CD4-positive, CD25-positive, alpha-beta regulatory T cell (primary cell): ENCODE data around the gene MMP25. TPM values are rescaled to one million over a fixed set of nuclear protein-coding genes. Genes with fewer than 3 reads are reported as not detected.

Experiments used
- ATAC-seq, 2 donors: fragments of 150-1000 bp; cut with Tn5 transposase; one replicate each; pipeline ENCODE4 v1.10.0; 2021; ENCODE audit warnings: low read depth in 2 of 2, moderate number of reproducible peaks in 2 of 2, moderate library complexity in 1 of 2
- DNase-seq, 3 donors: peaks; one replicate each; pipeline versions ENCODE4 v3.0.0 to v3.0.0-alpha.2; 2012 to 2022; ENCODE audit warnings: mixed read lengths in 1 of 3
- H3K27ac ChIP-seq: one replicate; pipeline ENCODE4 v1.7.0; 2013; ENCODE audit warnings: mild to moderate bottlenecking, low read length; ENCODE audit not compliant: insufficient read depth, poor library complexity, severe bottlenecking
- H3K27me3 ChIP-seq: one replicate; pipeline ENCODE4 v1.7.0; 2013; ENCODE audit warnings: low read length; ENCODE audit not compliant: control insufficient read depth, insufficient read depth
- H3K36me3 ChIP-seq: one replicate; pipeline ENCODE4 v1.7.0; 2013; ENCODE audit warnings: mild to moderate bottlenecking, low read length, moderate library complexity; ENCODE audit not compliant: control insufficient read depth, insufficient read depth
- H3K4me1 ChIP-seq: 2 replicates; pipeline ENCODE4 v1.7.0; 2013; ENCODE audit warnings: mild to moderate bottlenecking, low read length; ENCODE audit not compliant: insufficient read depth, control insufficient read depth, poor library complexity, severe bottlenecking
- H3K4me3 ChIP-seq: one replicate; pipeline ENCODE4 v1.7.0; 2013; ENCODE audit warnings: low read depth, mild to moderate bottlenecking, low read length, moderate library complexity
- H3K9me3 ChIP-seq, 2 experiments: 1 replicate in 1 of 2; 2 replicates in 1 of 2; pipeline ENCODE4 v1.7.0; 2013; ENCODE audit warnings: low read length in 2 of 2, mild to moderate bottlenecking in 1 of 2, moderate library complexity in 1 of 2; ENCODE audit not compliant: control insufficient read depth in 2 of 2
- H3K27ac Mint-ChIP-seq, 3 donors: one replicate each; pipeline ENCODE4 v1.8.0; 2020 to 2022; ENCODE audit warnings: mild to moderate bottlenecking in 3 of 3, mixed read lengths in 3 of 3, moderate library complexity in 2 of 3
- H3K27me3 Mint-ChIP-seq: one replicate; pipeline ENCODE4 v1.8.0; 2022; ENCODE audit warnings: mild to moderate bottlenecking, mixed read lengths
- H3K36me3 Mint-ChIP-seq: one replicate; pipeline ENCODE4 v1.8.0; 2020; ENCODE audit warnings: mixed read lengths
- H3K4me1 Mint-ChIP-seq, 4 donors: one replicate each; pipeline ENCODE4 v1.8.0; 2020 to 2022; ENCODE audit warnings: mixed read lengths in 4 of 4, mild to moderate bottlenecking in 1 of 4
- H3K4me3 Mint-ChIP-seq, 4 donors: one replicate each; pipeline ENCODE4 v1.8.0; 2020 to 2022; ENCODE audit warnings: mild to moderate bottlenecking in 4 of 4, mixed read lengths in 4 of 4, moderate library complexity in 3 of 4
- H3K9me3 Mint-ChIP-seq, 7 donors: one replicate each; pipeline ENCODE4 v1.8.0; 2020 to 2022; ENCODE audit warnings: mixed read lengths in 7 of 7, mild to moderate bottlenecking in 3 of 7, moderate library complexity in 2 of 7
- polyA plus RNA-seq, 4 donors: library from polyadenylated mRNA; unstranded; fragments of 300-500 nt; fragmentation: Illumina TruSeq; gene quantifications; one replicate each; pipeline ENCODE4 v1.2.3, GENCODE V29; 2021
- total RNA-seq: library from RNA; stranded (reverse); gene quantifications from one replicate; pipeline ENCODE4 v1.2.3, GENCODE V29; 2022

Gene MMP25, protein sequence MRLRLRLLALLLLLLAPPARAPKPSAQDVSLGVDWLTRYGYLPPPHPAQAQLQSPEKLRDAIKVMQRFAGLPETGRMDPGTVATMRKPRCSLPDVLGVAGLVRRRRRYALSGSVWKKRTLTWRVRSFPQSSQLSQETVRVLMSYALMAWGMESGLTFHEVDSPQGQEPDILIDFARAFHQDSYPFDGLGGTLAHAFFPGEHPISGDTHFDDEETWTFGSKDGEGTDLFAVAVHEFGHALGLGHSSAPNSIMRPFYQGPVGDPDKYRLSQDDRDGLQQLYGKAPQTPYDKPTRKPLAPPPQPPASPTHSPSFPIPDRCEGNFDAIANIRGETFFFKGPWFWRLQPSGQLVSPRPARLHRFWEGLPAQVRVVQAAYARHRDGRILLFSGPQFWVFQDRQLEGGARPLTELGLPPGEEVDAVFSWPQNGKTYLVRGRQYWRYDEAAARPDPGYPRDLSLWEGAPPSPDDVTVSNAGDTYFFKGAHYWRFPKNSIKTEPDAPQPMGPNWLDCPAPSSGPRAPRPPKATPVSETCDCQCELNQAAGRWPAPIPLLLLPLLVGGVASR
- 1.6 TPM for total RNA-seq
- polyA plus RNA-seq, result 1 to 10 TPM in 1 of 4 donors, under 1 TPM in 2, not detected in 1; 0.16 to 1.0 (median 0.29) TPM

DNA sequence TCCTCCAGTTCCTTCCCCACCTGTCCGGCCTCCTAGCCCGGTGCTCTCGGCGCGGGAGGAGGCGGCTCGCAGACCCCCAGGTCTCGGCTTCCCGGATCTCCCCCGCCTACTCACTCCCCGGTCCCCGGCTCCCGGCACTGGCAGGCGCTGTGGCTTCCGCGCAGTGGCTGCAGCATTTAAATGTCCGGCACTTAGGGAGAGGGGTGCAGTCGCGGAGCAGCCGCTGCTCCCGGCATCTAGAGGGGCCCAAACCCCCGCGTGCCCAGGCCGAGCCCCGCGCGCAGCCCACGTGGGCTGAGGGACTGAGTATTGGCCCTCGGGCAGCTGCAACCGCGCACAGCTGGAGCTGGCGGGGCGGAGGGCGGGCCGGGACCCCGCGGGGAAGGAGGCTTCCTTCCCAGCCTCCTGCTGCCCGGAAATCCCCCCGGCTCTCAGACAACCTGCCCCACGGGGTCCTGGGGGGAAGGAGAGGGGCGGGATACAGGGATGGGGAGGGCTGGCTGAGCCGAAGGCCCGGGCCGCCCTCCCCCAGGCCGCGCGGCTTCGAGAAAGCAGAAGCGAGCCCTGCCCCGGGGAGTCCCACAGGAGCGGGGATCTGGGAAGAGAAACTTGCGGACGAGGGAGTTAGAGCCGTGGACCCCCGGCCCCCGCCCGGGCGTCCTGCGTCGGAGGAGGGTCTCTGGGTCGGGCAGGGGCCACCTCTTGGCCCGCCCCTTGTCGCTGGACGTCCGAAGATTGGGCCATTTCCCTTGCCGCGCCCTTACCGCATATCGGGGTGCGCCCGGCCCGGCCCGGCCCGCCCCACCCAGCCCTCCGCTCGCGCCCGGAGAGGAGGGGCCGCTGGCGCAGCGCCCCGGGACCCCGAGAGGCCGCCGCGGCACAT, at the start of gene MMP25:
TSS of gene MMP25 (plus strand) at position 804 of the 883 bp plus-strand sequence. CDS start 357 bp downstream, outside the sequence.
- DNase-seq, result no peak

DNA sequence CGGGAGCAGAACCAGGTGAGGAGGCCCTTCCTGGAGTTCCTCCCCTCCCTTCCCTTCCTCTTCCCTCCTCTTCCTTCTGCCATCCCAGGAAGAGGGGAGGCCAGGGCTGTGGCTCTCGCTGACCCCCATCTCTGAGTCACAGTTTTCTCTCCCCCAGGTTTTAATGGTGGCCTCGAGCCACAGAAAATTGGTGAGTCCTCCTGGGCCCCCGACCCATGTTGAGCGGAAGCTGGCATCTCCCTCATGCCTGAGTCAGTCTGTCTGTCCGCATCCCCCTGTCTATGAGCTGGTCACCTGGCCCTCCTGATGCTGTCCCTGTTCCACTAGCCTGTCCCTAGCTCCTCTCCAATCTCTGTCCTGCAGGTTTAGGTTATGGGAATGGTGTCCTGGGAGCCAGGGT, 46.4 kb upstream of the MMP25 start:
- Histone ChIP-seq H3K27me3 (no peaks in the 10 kb centered on the region), H3K36me3 (no peaks in the 10 kb centered on the region), H3K9me3 (no peaks in the 10 kb centered on the region), H3K4me1 (peaks cover 6% of the 10 kb centered on the region), H3K27ac (no peak overlapping the region), H3K4me3 (no peak overlapping the region)
- Mint-ChIP-seq H3K27me3 (peaks cover 13% of the 10 kb centered on the region), H3K36me3 (no peaks in the 10 kb centered on the region), H3K27ac (no peak overlapping the region), H3K4me3 (no peak overlapping the region), H3K9me3 (no peaks in the 10 kb centered on the region), H3K4me1 (peaks cover 2 to 9% (median 5%) of the 10 kb centered on the region in 4 donors)
- DNase-seq (no peak), ATAC-seq (no peak)

More for the DNA sequence above, at the start of gene MMP25:
- Mint-ChIP-seq H3K9me3 (peaks cover 0 to 2% (median 0%) of the 10 kb centered on the region in 7 donors), H3K27ac (peak within 1 kb of the TSS in 2 of 3 donors; percentile 76 to 80), H3K27me3 (peaks cover 50% of the 10 kb centered on the region), H3K36me3 (no peaks in the 10 kb centered on the region), H3K4me3 (peak within 1 kb of the TSS; percentile 76 to 88 (median 79)), H3K4me1 (peaks cover 0 to 27% (median 12%) of the 10 kb centered on the region in 4 donors)
- no peak within 1 kb of the TSS for H3K27ac ChIP-seq
- peaks cover 26% of the 10 kb centered on the region for H3K4me1 ChIP-seq
- ATAC-seq, result peak; percentile 22 to 34
- H3K4me3 ChIP-seq, result peak within 1 kb of the TSS; percentile 31
- H3K9me3 ChIP-seq, result no peaks in the 10 kb centered on the region
- H3K36me3 ChIP-seq, result no peaks in the 10 kb centered on the region
- H3K27me3 ChIP-seq, result peaks cover 14% of the 10 kb centered on the region

DNA sequence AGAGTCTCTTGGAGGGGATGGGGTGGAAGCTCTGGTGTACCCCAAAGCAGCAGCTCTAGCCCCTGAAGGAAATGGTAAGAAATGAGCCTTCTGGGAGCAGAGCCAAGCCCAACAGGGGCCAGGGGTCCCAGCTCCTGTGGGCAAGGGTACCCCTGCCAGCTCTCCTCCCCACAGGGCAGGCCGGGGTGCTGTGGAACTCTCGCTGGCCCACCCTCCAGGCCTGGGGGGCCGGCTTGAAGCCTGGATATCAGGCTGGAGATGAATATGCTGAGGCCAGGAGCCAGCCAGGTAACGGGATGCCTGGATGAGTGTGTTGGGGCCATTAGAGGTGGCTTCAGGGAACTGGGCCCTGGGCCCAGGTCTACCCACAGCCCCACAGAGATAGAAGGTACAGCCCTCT, 45.8 kb upstream of the MMP25 start:
- Histone ChIP-seq H3K36me3 (no peaks in the 10 kb centered on the region), H3K4me3 (no peak overlapping the region), H3K27ac (no peak overlapping the region), H3K4me1 (peaks cover 9% of the 10 kb centered on the region), H3K27me3 (no peaks in the 10 kb centered on the region), H3K9me3 (no peaks in the 10 kb centered on the region)
- DNase-seq (no peak), ATAC-seq (no peak)
- Mint-ChIP-seq H3K9me3 (no peaks in the 10 kb centered on the region), H3K36me3 (no peaks in the 10 kb centered on the region), H3K27ac (no peak overlapping the region), H3K4me1 (peaks cover 3 to 9% (median 6%) of the 10 kb centered on the region in 4 donors), H3K27me3 (peaks cover 13% of the 10 kb centered on the region), H3K4me3 (peak overlapping the region in 1 of 4 donors; percentile 15)

DNA sequence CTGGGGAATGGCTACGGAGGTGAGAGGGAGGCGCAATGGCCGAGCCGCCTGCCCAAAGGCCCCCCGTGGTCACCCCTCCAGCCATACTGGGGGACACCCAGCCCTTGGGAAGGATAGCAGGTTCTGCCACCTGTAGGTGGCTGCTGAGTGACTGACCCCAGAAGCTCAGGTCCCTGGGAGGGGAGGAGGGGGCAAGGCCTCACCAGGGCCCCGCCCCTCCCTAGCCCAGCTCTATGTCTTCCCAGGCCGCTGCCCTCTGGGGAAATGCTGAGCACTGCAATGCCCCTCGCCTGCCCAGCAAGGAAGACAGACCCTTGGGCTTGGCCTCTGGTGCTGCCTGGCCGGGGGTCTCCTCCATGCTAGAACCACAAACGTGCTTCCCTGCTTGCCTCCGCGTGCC, 45.0 kb upstream of the MMP25 start:
- H3K4me3 Mint-ChIP-seq, result peak overlapping the region in 1 of 4 donors; percentile 67
- no peaks in the 10 kb centered on the region for H3K9me3 Mint-ChIP-seq
- ATAC-seq, result no peak
- no peak for DNase-seq
- Histone ChIP-seq H3K9me3 (no peaks in the 10 kb centered on the region), H3K27me3 (no peaks in the 10 kb centered on the region), H3K4me1 (peaks cover 9% of the 10 kb centered on the region), H3K4me3 (no peak overlapping the region), H3K36me3 (no peaks in the 10 kb centered on the region), H3K27ac (no peak overlapping the region)
- H3K27ac Mint-ChIP-seq, result no peak overlapping the region
- peaks cover 13% of the 10 kb centered on the region for H3K27me3 Mint-ChIP-seq
- no peaks in the 10 kb centered on the region for H3K36me3 Mint-ChIP-seq
- peaks cover 3 to 9% (median 7%) of the 10 kb centered on the region in 4 donors for H3K4me1 Mint-ChIP-seq

DNA sequence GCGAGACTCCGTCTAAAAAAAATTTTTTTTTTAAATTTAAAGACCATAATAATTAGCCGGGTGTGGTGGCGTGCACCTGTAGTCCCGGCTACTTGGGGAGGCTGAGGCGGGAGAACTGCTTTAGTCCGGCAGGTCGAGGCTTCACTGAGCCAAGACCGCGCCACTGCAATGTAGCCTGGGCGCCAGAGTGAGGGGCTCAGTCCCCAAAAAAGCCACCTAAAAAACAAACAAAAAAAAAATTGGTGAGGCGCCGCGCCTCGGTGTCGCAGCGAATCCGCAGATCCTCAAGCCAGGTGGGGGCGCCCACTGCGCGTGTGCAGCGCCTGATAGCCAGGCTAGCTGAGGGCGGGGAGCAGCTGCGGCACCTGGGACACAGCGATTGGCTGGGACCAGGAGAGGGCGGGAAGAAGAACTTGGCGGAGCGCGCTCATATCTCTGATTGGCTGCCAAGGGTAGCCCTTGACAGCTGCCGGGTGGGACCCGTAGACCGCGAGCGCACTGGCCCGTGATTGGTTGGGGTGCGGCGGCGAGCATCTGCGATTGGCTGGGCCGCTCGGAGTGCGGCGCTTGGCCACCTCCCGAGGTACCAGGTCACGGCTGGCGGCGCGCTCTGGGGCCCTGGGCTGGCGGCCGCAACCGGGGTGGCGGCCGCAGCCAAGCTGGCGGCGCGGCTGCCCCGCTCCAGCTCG, 42.6 kb upstream of the MMP25 start:
- Mint-ChIP-seq H3K36me3 (no peaks in the 10 kb centered on the region), H3K4me1 (peaks cover 8 to 30% (median 17%) of the 10 kb centered on the region in 4 donors), H3K4me3 (peak overlapping the region; percentile 68 to 90 (median 84)), H3K27ac (no peak overlapping the region), H3K27me3 (peaks cover 27% of the 10 kb centered on the region), H3K9me3 (no peaks in the 10 kb centered on the region)
- peaks cover 30% of the 10 kb centered on the region for H3K4me1 ChIP-seq
- H3K4me3 ChIP-seq, result no peak overlapping the region
- no peaks in the 10 kb centered on the region for H3K9me3 ChIP-seq
- H3K27me3 ChIP-seq, result no peaks in the 10 kb centered on the region
- no peak overlapping the region for H3K27ac ChIP-seq
- DNase-seq, result peak; percentile 94 to 100 (median 97)
- H3K36me3 ChIP-seq, result no peaks in the 10 kb centered on the region
- peak; percentile 99 for ATAC-seq

DNA sequence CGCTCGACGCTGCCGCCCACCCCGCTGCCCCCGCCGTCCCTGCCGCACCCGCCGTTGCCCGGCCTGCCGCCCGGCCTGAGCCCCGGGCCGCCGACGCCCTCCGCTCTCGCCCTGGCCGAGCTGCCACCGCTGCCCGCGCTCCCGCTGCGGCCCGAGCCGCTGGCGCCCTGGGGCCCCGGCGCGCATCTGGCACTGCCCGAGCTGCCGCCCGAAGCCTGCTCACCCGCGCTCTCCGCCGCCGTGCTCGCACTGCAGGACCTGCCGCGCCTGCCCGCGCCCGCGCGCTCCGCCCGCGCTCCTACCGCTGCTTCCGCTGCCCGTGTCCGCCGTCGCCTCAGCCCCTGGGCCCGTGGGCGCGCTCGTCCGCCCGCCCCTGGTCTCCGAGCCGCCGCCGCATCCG, 42.0 kb upstream of the MMP25 start:
- H3K4me3 Mint-ChIP-seq, result no peak overlapping the region
- no peak overlapping the region for H3K27ac ChIP-seq
- H3K9me3 Mint-ChIP-seq, result no peaks in the 10 kb centered on the region
- no peak overlapping the region for H3K4me3 ChIP-seq
- peaks cover 33% of the 10 kb centered on the region for H3K4me1 ChIP-seq
- peaks cover 27% of the 10 kb centered on the region for H3K27me3 Mint-ChIP-seq
- no peaks in the 10 kb centered on the region for H3K36me3 ChIP-seq
- H3K4me1 Mint-ChIP-seq, result peaks cover 9 to 33% (median 17%) of the 10 kb centered on the region in 4 donors
- no peak for DNase-seq
- H3K36me3 Mint-ChIP-seq, result no peaks in the 10 kb centered on the region
- no peaks in the 10 kb centered on the region for H3K9me3 ChIP-seq
- no peak overlapping the region for H3K27ac Mint-ChIP-seq
- H3K27me3 ChIP-seq, result no peaks in the 10 kb centered on the region
- no peak for ATAC-seq

DNA sequence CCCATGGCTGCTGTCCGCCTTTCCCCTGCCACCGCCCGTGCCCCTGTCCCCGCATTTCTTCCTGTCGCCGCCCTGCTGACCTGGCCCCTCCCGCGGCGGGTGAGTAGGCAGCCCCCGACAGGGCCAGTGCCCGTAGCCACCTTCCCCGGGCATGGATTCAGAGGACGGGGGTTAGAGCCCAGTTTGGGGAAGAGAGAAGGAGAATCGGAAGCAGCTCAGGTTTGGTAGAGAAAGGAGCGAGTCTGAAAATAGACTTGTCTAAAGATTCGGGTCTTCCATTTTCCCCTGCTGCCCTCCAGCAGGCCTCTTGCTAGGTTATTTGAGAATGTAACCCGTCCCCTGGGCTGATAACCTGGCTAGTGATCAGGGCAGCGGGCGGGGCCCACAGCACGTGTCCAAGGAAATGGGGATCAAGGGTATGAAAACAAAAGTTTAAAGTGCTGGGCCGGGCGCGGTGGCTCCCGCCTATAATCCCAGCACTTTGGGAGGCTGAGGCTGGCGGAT, 41.5 kb upstream of the MMP25 start:
- peaks cover 24% of the 10 kb centered on the region for H3K27me3 Mint-ChIP-seq
- ATAC-seq (no peak), DNase-seq (no peak)
- no peaks in the 10 kb centered on the region for H3K9me3 Mint-ChIP-seq
- Histone ChIP-seq H3K9me3 (no peaks in the 10 kb centered on the region), H3K4me1 (peaks cover 33% of the 10 kb centered on the region), H3K27ac (no peak overlapping the region), H3K4me3 (no peak overlapping the region), H3K27me3 (no peaks in the 10 kb centered on the region), H3K36me3 (no peaks in the 10 kb centered on the region)
- H3K4me1 Mint-ChIP-seq, result peaks cover 9 to 33% (median 17%) of the 10 kb centered on the region in 4 donors
- H3K36me3 Mint-ChIP-seq, result no peaks in the 10 kb centered on the region
- peak overlapping the region; percentile 19 to 84 (median 77) for H3K4me3 Mint-ChIP-seq
- peak overlapping the region in 1 of 3 donors; percentile 38 for H3K27ac Mint-ChIP-seq
